GM21786 (cell line): ENCODE data around the gene SUMO1.

Experiments
- ATAC-seq: cut with Tn5 transposase; IDR thresholded peaks from one replicate; pipeline ENCODE4 v1.9.1; 2021; ENCODE audit not compliant: unreplicated experiment

Gene SUMO1

GRCh38 chr2:202157211-202157990 is 81.0 kb downstream of the SUMO1 start:
- ATAC-seq = no peak
